ENCODE results near the gene COTL1. TPM values are rescaled to one million over a fixed set of nuclear protein-coding genes. Genes with fewer than 3 reads are reported as not detected.

Gene COTL1
- total and polyA plus RNA-seq, 2 donors: 117 to 145 TPM

DNA sequence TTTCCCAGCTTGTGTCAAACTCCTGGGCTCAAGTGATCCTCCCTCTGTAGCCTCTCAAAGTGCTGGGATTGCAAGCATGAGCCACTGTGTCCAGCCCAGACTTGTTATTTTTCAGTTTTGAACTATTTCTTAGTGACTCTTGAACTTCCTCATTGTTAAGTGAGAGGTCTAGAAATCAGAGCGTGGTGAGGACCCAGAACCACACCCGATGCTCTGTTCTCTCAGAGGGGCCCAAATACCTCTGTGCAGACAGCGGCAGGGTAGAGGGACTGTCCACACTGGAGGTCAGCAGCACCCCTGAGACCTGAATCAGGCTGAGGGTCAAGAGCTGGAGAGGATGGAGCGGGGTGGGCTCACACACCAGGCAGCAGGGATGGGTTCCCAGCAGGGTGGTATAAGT is 65.7 kb downstream of the COTL1 start:
- 49% methylated on average over 4 of the region's 4 CpGs for WGBS
- Histone ChIP-seq H3K36me3 (ENCODE audit: control insufficient read depth in 2 of 2, insufficient read depth in 2 of 2, low read length in 1 of 2) (peaks cover 0 to 3% of the 10 kb centered on the region in 2 donors), H3K9me3 (ENCODE audit: control insufficient read depth in 2 of 2, insufficient read depth in 1 of 2, low read length in 1 of 2) (peaks cover 0 to 2% of the 10 kb centered on the region in 2 donors), H3K4me1 (ENCODE audit: control insufficient read depth in 2 of 2, insufficient read depth in 2 of 2, low read length in 2 of 2) (peaks cover 0 to 53% of the 10 kb centered on the region in 2 donors), H3K4me3 (ENCODE audit: low read length in 2 of 2) (peak overlapping the region in 1 of 2 donors; percentile 44), H3K27ac (ENCODE audit: low read depth in 1 of 2, low read length in 1 of 2) (peak overlapping the region; percentile 33 to 36), H3K27me3 (ENCODE audit: control insufficient read depth in 2 of 2, insufficient read depth in 1 of 2, low read length in 1 of 2) (no peaks in the 10 kb centered on the region)
- DNase-seq (ENCODE audit: low read depth in 6 of 9, low spot score in 9 of 9): no peak

DNA sequence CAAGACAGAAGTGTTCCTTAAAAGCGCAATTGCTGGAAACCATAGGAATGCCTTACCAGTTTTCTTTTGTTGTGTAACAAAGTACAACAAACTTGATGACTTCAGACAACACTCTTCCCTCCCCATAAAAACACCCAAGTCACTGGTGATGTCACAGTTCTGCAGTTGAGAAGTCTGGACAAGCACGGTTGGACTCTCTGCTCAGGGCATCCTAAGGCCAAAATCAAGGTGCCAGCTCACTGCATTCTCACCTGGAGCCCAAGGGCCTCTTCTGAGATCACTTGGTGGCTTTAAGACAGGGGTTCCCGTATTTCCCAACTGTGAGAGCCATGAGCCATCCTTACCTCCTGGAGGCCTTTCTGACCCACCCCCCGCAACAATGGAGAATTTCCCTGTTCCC is 67.8 kb downstream of the COTL1 start:
- H3K4me1 ChIP-seq (ENCODE audit: control insufficient read depth in 2 of 2, insufficient read depth in 2 of 2, low read length in 2 of 2): peaks cover 0 to 45% of the 10 kb centered on the region in 2 donors
- peaks cover 0 to 3% of the 10 kb centered on the region in 2 donors for H3K27me3 ChIP-seq (ENCODE audit: control insufficient read depth in 2 of 2, insufficient read depth in 1 of 2, low read length in 1 of 2)
- no peak overlapping the region for H3K4me3 ChIP-seq (ENCODE audit: low read length in 2 of 2)
- H3K36me3 ChIP-seq (ENCODE audit: control insufficient read depth in 2 of 2, insufficient read depth in 2 of 2, low read length in 1 of 2): peaks cover 0 to 3% of the 10 kb centered on the region in 2 donors
- DNase-seq (ENCODE audit: low read depth in 6 of 9, low spot score in 9 of 9): no peak
- H3K9me3 ChIP-seq (ENCODE audit: control insufficient read depth in 2 of 2, insufficient read depth in 1 of 2, low read length in 1 of 2): peaks cover 0 to 2% of the 10 kb centered on the region in 2 donors
- 72% methylated on average over 4 of the region's 4 CpGs for WGBS
- H3K27ac ChIP-seq (ENCODE audit: low read depth in 1 of 2, low read length in 1 of 2): no peak overlapping the region

- 87% methylated on average over 25 of the region's 25 CpGs for WGBS
Observed at GRCh38 chr16:84548971-84549844, 68.7 kb downstream of the COTL1 start.

DNA sequence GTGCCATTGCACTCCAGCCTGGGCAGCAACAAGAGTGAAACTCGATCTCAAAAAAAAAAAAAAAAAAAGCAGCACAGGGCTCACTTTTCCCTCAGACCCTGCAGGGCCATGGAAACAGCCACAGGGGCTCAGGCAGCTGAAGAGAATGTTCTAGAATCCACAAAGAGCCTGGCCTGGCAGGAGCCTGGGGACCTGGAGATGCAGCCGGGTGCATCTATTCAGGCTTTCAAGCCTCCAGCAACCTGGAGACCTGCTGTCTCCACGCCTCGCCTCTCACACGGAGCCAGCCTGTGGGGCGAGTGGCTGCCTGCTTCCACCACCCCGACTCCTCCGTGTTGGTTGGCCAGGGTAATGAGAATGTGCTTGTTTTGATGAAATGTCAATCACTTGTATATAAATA is 69.4 kb downstream of the COTL1 start:
- peaks cover 0 to 3% of the 10 kb centered on the region in 2 donors for H3K27me3 ChIP-seq (ENCODE audit: control insufficient read depth in 2 of 2, insufficient read depth in 1 of 2, low read length in 1 of 2)
- H3K27ac ChIP-seq (ENCODE audit: low read depth in 1 of 2, low read length in 1 of 2): peak overlapping the region in 1 of 2 donors; percentile 8
- 96% methylated on average over 7 of the region's 8 CpGs for WGBS
- H3K4me3 ChIP-seq (ENCODE audit: low read length in 2 of 2): no peak overlapping the region
- peaks cover 6 to 42% of the 10 kb centered on the region in 2 donors for H3K4me1 ChIP-seq (ENCODE audit: control insufficient read depth in 2 of 2, insufficient read depth in 2 of 2, low read length in 2 of 2)
- peaks cover 0 to 3% of the 10 kb centered on the region in 2 donors for H3K36me3 ChIP-seq (ENCODE audit: control insufficient read depth in 2 of 2, insufficient read depth in 2 of 2, low read length in 1 of 2)
- no peak for DNase-seq (ENCODE audit: low read depth in 6 of 9, low spot score in 9 of 9)
- H3K9me3 ChIP-seq (ENCODE audit: control insufficient read depth in 2 of 2, insufficient read depth in 1 of 2, low read length in 1 of 2): no peaks in the 10 kb centered on the region

More at GRCh38 chr16:84548971-84549844, 68.7 kb downstream of the COTL1 start:
- peaks cover 0 to 2% of the 10 kb centered on the region in 2 donors for H3K9me3 ChIP-seq (ENCODE audit: control insufficient read depth in 2 of 2, insufficient read depth in 1 of 2, low read length in 1 of 2)
- H3K27ac ChIP-seq (ENCODE audit: low read depth in 1 of 2, low read length in 1 of 2): peak overlapping the region; percentile 51 to 65
- peaks cover 6 to 46% of the 10 kb centered on the region in 2 donors for H3K4me1 ChIP-seq (ENCODE audit: control insufficient read depth in 2 of 2, insufficient read depth in 2 of 2, low read length in 2 of 2)
- peaks cover 0 to 3% of the 10 kb centered on the region in 2 donors for H3K36me3 ChIP-seq (ENCODE audit: control insufficient read depth in 2 of 2, insufficient read depth in 2 of 2, low read length in 1 of 2)
- peak in 2 of 9 donors; percentile 22 to 48 for DNase-seq (ENCODE audit: low read depth in 6 of 9, low spot score in 9 of 9)
- peak overlapping the region in 1 of 2 donors; percentile 25 for H3K4me3 ChIP-seq (ENCODE audit: low read length in 2 of 2)
- peaks cover 0 to 3% of the 10 kb centered on the region in 2 donors for H3K27me3 ChIP-seq (ENCODE audit: control insufficient read depth in 2 of 2, insufficient read depth in 1 of 2, low read length in 1 of 2)

DNA sequence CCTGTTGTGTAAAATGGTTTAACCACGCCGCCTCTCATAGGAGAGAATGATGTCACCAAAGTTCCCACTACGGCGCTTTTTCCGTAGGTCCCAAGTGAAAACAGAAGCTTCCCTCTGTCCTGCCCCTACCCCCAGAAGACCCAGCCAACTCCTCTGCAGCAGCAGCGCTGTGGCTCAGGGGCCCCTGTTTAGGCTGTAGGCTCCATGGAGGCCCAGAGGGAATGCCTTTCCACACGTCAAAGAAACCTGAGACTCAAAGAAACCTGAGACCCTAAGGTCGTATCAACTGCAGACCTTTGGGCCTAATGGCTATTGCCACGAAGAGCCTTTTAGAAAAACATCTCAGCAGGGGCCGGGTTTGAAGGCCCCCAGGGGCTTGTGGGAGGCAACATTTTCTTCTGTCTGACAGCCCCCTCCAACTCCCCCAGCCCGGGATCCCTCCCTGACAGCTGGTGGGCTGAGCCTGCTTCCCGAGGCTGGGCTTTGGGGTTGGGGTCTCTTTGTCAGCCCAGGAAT is 70.3 kb downstream of the COTL1 start:
- Histone ChIP-seq H3K4me3 (ENCODE audit: low read length in 2 of 2) (no peak overlapping the region), H3K9me3 (ENCODE audit: control insufficient read depth in 2 of 2, insufficient read depth in 1 of 2, low read length in 1 of 2) (no peaks in the 10 kb centered on the region), H3K4me1 (ENCODE audit: control insufficient read depth in 2 of 2, insufficient read depth in 2 of 2, low read length in 2 of 2) (peaks cover 6 to 35% of the 10 kb centered on the region in 2 donors), H3K27me3 (ENCODE audit: control insufficient read depth in 2 of 2, insufficient read depth in 1 of 2, low read length in 1 of 2) (peaks cover 0 to 3% of the 10 kb centered on the region in 2 donors), H3K36me3 (ENCODE audit: control insufficient read depth in 2 of 2, insufficient read depth in 2 of 2, low read length in 1 of 2) (peaks cover 0 to 3% of the 10 kb centered on the region in 2 donors), H3K27ac (ENCODE audit: low read depth in 1 of 2, low read length in 1 of 2) (no peak overlapping the region)
- DNase-seq (ENCODE audit: low read depth in 6 of 9, low spot score in 9 of 9): no peak
- 86% methylated on average over 12 of the region's 12 CpGs for WGBS

GRCh38 chr16:84546669-84547545 is 71.0 kb downstream of the COTL1 start:
- DNase-seq (ENCODE audit: low read depth in 6 of 9, low spot score in 9 of 9): no peak
- peaks cover 0 to 3% of the 10 kb centered on the region in 2 donors for H3K36me3 ChIP-seq (ENCODE audit: control insufficient read depth in 2 of 2, insufficient read depth in 2 of 2, low read length in 1 of 2)
- H3K4me1 ChIP-seq (ENCODE audit: control insufficient read depth in 2 of 2, insufficient read depth in 2 of 2, low read length in 2 of 2): peaks cover 6 to 30% of the 10 kb centered on the region in 2 donors
- no peak overlapping the region for H3K4me3 ChIP-seq (ENCODE audit: low read length in 2 of 2)
- WGBS: 85% methylated on average over 22 of the region's 22 CpGs
- no peaks in the 10 kb centered on the region for H3K9me3 ChIP-seq (ENCODE audit: control insufficient read depth in 2 of 2, insufficient read depth in 1 of 2, low read length in 1 of 2)
- no peak overlapping the region for H3K27ac ChIP-seq (ENCODE audit: low read depth in 1 of 2, low read length in 1 of 2)
- peaks cover 0 to 3% of the 10 kb centered on the region in 2 donors for H3K27me3 ChIP-seq (ENCODE audit: control insufficient read depth in 2 of 2, insufficient read depth in 1 of 2, low read length in 1 of 2)

- WGBS: 80% methylated on average over 12 of the region's 12 CpGs
- Histone ChIP-seq H3K4me1 (ENCODE audit: control insufficient read depth in 2 of 2, insufficient read depth in 2 of 2, low read length in 2 of 2) (peaks cover 6 to 30% of the 10 kb centered on the region in 2 donors), H3K27ac (ENCODE audit: low read depth in 1 of 2, low read length in 1 of 2) (no peak overlapping the region)
Observed at GRCh38 chr16:84545114-84545737, 72.7 kb downstream of the COTL1 start.

DNA sequence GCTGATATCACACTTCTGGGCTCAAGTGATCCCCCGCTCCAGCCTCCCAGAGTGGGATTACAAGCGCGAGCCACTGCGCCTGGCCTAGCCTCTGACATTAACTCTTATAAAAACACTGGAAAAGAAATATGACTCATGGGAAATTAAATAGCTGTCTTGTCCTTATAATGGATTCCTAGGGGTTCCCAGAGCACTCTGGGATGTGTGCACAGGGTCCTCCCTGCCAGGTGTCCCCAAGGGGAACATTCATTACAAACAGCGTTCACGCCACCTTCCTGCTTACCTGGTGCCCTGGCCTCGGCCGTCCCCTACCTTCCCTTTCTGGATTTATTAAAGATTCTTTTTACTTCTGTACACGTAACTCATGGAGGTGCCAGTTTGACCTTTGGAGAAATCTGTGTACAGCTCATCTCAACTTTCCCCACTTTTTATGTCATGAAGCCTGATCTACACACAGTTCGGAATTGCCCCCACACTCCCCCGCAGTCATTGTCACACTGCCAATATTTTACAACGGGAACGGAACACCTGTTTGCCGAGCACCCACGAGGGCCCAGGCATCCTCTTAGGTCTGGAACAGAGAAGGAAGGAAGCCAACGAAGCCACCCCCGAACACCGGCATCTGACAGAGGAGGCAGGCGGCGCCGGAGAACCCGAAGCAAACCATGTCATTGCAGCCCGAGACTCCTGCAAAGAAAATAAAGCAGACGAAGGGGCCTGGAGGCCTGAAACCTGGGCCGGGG is 73.7 kb downstream of the COTL1 start:
- Histone ChIP-seq H3K4me1 (ENCODE audit: control insufficient read depth in 2 of 2, insufficient read depth in 2 of 2, low read length in 2 of 2) (peaks cover 6 to 24% of the 10 kb centered on the region in 2 donors), H3K9me3 (ENCODE audit: control insufficient read depth in 2 of 2, insufficient read depth in 1 of 2, low read length in 1 of 2) (no peaks in the 10 kb centered on the region), H3K4me3 (ENCODE audit: low read length in 2 of 2) (no peak overlapping the region), H3K27me3 (ENCODE audit: control insufficient read depth in 2 of 2, insufficient read depth in 1 of 2, low read length in 1 of 2) (peaks cover 0 to 3% of the 10 kb centered on the region in 2 donors), H3K27ac (ENCODE audit: low read depth in 1 of 2, low read length in 1 of 2) (peak overlapping the region; percentile 47 to 54), H3K36me3 (ENCODE audit: control insufficient read depth in 2 of 2, insufficient read depth in 2 of 2, low read length in 1 of 2) (peaks cover 0 to 3% of the 10 kb centered on the region in 2 donors)
- WGBS: 41% methylated on average over 25 of the region's 25 CpGs
- peak in 5 of 9 donors; percentile 37 to 71 (median 40) for DNase-seq (ENCODE audit: low read depth in 6 of 9, low spot score in 9 of 9)

More at GRCh38 chr16:84545114-84545737, 72.7 kb downstream of the COTL1 start:
- Histone ChIP-seq H3K27me3 (ENCODE audit: control insufficient read depth in 2 of 2, insufficient read depth in 1 of 2, low read length in 1 of 2) (peaks cover 0 to 3% of the 10 kb centered on the region in 2 donors), H3K36me3 (ENCODE audit: control insufficient read depth in 2 of 2, insufficient read depth in 2 of 2, low read length in 1 of 2) (peaks cover 0 to 3% of the 10 kb centered on the region in 2 donors), H3K4me3 (ENCODE audit: low read length in 2 of 2) (no peak overlapping the region), H3K9me3 (ENCODE audit: control insufficient read depth in 2 of 2, insufficient read depth in 1 of 2, low read length in 1 of 2) (no peaks in the 10 kb centered on the region)
- DNase-seq (ENCODE audit: low read depth in 6 of 9, low spot score in 9 of 9): no peak
